ENCODE results near the gene ST8SIA2.

GRCh38 chr15:92361321-92362000, 32.2 kb upstream of the ST8SIA2 start:
- no peak for TF ChIP-seq EZH2 (IDR thresholded peaks at IDR 0.05; ENCODE audit: insufficient read depth, poor library complexity, severe bottlenecking)
- TF ChIP-seq EZH2phosphoT487 (IDR thresholded peaks at IDR 0.05; ENCODE audit: insufficient read depth, low read depth) = no peak
